Activated CD8-positive, alpha-beta memory T cell treated with anti-CD3 and anti-CD28 coated beads for 1 hour (primary cell): ENCODE measurements around the gene NMU.
"Not testable (repeated sequence)": the region's sequence is repeated elsewhere in the genome, so short reads cannot be mapped to it uniquely, and the experiment has no call there.

Source experiments
- DNase-seq, 2 donors: peaks; one replicate each; pipeline ENCODE4 v3.0.0-alpha.2; 2020; ENCODE audit warnings: low read depth in 1 of 2; ENCODE audit errors: extremely low read depth in 1 of 2

The NMU gene

GRCh38 chr4:55635741-55636655, at the start of gene NMU:
NMU (minus strand) TSS chr4:55636298; CDS start chr4:55636192, 106 bp downstream.
- DNase-seq: no peak

- DNase-seq: no peak
Measured at GRCh38 chr4:55684276-55684675, 48.2 kb upstream of the NMU start.

GRCh38 chr4:55682797-55683196, 46.7 kb upstream of the NMU start:
- DNase-seq: not testable (repeated sequence)

- no peak for DNase-seq
Measured at GRCh38 chr4:55682295-55682694, 46.2 kb upstream of the NMU start.

- no peak for DNase-seq
Measured at GRCh38 chr4:55681430-55681829, 45.3 kb upstream of the NMU start.

GRCh38 chr4:55675196-55675793, 39.2 kb upstream of the NMU start:
- DNase-seq: no peak

- DNase-seq: no peak
Measured at GRCh38 chr4:55673424-55673823, 37.3 kb upstream of the NMU start.

GRCh38 chr4:55671667-55672066, 35.6 kb upstream of the NMU start:
- DNase-seq: no peak

- no peak for DNase-seq
Measured at GRCh38 chr4:55670695-55671094, 34.6 kb upstream of the NMU start.

- no peak for DNase-seq
Measured at GRCh38 chr4:55668449-55668848, 32.4 kb upstream of the NMU start.

- no peak for DNase-seq
Measured at GRCh38 chr4:55666535-55666934, 30.4 kb upstream of the NMU start.

- no peak for DNase-seq
Measured at GRCh38 chr4:55663145-55663544, 27.0 kb upstream of the NMU start.

- DNase-seq: no peak
Measured at GRCh38 chr4:55661398-55662056, 25.4 kb upstream of the NMU start.

GRCh38 chr4:55658657-55659056, 22.6 kb upstream of the NMU start:
- no peak for DNase-seq

- no peak for DNase-seq
Measured at GRCh38 chr4:55654131-55654530, 18.0 kb upstream of the NMU start.

GRCh38 chr4:55650483-55650882, 14.4 kb upstream of the NMU start:
- no peak for DNase-seq

GRCh38 chr4:55637272-55637820, 1.2 kb upstream of the NMU start:
- no peak for DNase-seq

GRCh38 chr4:55636656-55636999, 530 bp upstream of the NMU start:
- no peak for DNase-seq

GRCh38 chr4:55635282-55635681, 816 bp downstream of the NMU start:
- DNase-seq: no peak

GRCh38 chr4:55634417-55635128, 1.5 kb downstream of the NMU start:
- no peak for DNase-seq

- DNase-seq: no peak
Measured at GRCh38 chr4:55633903-55634302, 2.2 kb downstream of the NMU start.
